Tibial artery (tissue), 4 donors: Measurements from ENCODE around the gene TYRP1.

Experiments used
- DNase-seq, 2 donors: peaks; one replicate each; pipeline ENCODE4 v3.0.0-alpha.2; 2019
- H3K27ac ChIP-seq, 2 donors: fragments of 200-600 bp; sonication (generic) in 1 of 2; 1 replicate in 1 of 2; 2 replicates in 1 of 2; pipeline ENCODE4 v1.5.1; 2018 to 2019; ENCODE audit warnings: mild to moderate bottlenecking in 1 of 2
- H3K27me3 ChIP-seq, 2 donors: fragments of 200-600 bp; sonication (generic) in 1 of 2; one replicate each; pipeline versions ENCODE4 v1.5.1 to v1.6.0; 2016 to 2019
- H3K36me3 ChIP-seq, 3 donors: fragments of 200-600 bp; sonication (generic) in 2 of 3; one replicate each; pipeline ENCODE4 v1.5.1; 2016 to 2019; ENCODE audit warnings: mild to moderate bottlenecking in 2 of 3
- H3K4me1 ChIP-seq, 4 donors: fragments of 200-600 bp; sonication (generic) in 2 of 4; 1 replicate in 3 of 4; 2 replicates in 1 of 4; pipeline ENCODE4 v1.5.1; 2016 to 2019
- H3K4me3 ChIP-seq, 2 donors: fragments of 200-600 bp; sonication (generic) in 1 of 2; 1 replicate in 1 of 2; 2 replicates in 1 of 2; pipeline ENCODE4 v1.5.1; 2018 to 2019; ENCODE audit warnings: mild to moderate bottlenecking in 2 of 2
- H3K9me3 ChIP-seq, 3 donors: fragments of 200-600 bp; sonication (generic) in 1 of 3; one replicate each; pipeline ENCODE4 v1.5.1; 2016 to 2019
- CTCF ChIP-seq, 2 experiments: fragments of 200-600 bp in 1 of 2; fragments of 450-650 bp in 1 of 2; IDR thresholded peaks; one replicate each; pipeline ENCODE4 v1.5.1; 2017 to 2019; ENCODE audit warnings: antibody characterized with exemption in 2 of 2, mild to moderate bottlenecking in 1 of 2, moderate library complexity in 1 of 2
- intact Hi-C: fragments of 100-400 bp; cut with DNase I; formaldehyde crosslinking; loops from one replicate; pipeline ENCODE4 v1.15.0; 2023; ENCODE audit warnings: low total_unique reads

Gene TYRP1

GRCh38 chr9:12730198-12730597 lies 37.0 kb downstream of the TYRP1 start:
- intact Hi-C loops, result no loop called here
- Histone ChIP-seq H3K36me3 (no peaks in the 10 kb centered on the region), H3K27me3 (no peaks in the 10 kb centered on the region), H3K9me3 (no peaks in the 10 kb centered on the region), H3K4me3 (no peak overlapping the region), H3K27ac (no peak overlapping the region), H3K4me1 (no peaks in the 10 kb centered on the region)
- TF ChIP-seq CTCF (IDR thresholded peaks at IDR 0.05), result no peak
- no peak for DNase-seq

- intact Hi-C loops, result no loop called here
- Histone ChIP-seq H3K4me3 (no peak overlapping the region), H3K36me3 (no peaks in the 10 kb centered on the region), H3K9me3 (no peaks in the 10 kb centered on the region), H3K4me1 (no peaks in the 10 kb centered on the region), H3K27ac (no peak overlapping the region), H3K27me3 (no peaks in the 10 kb centered on the region)
- DNase-seq, result no peak
- TF ChIP-seq CTCF (IDR thresholded peaks at IDR 0.05), result no peak
Measured at GRCh38 chr9:12730927-12731326, 37.7 kb downstream of the TYRP1 start.

- no peak for DNase-seq
- H3K27ac ChIP-seq, result no peak overlapping the region
- no peaks in the 10 kb centered on the region for H3K4me1 ChIP-seq
- H3K4me3 ChIP-seq, result no peak overlapping the region
- H3K27me3 ChIP-seq, result no peaks in the 10 kb centered on the region
- intact Hi-C loops, result no loop called here
- TF ChIP-seq CTCF (IDR thresholded peaks at IDR 0.05), result no peak
- H3K9me3 ChIP-seq, result no peaks in the 10 kb centered on the region
- H3K36me3 ChIP-seq, result no peaks in the 10 kb centered on the region
Measured at GRCh38 chr9:12732971-12733370, 39.8 kb downstream of the TYRP1 start.

- no peak for TF ChIP-seq CTCF (IDR thresholded peaks at IDR 0.05)
- no peak overlapping the region for H3K4me3 ChIP-seq
- intact Hi-C loops, result no loop called here
- no peak overlapping the region for H3K27ac ChIP-seq
- no peaks in the 10 kb centered on the region for H3K36me3 ChIP-seq
- H3K4me1 ChIP-seq, result no peaks in the 10 kb centered on the region
- no peaks in the 10 kb centered on the region for H3K27me3 ChIP-seq
- no peak for DNase-seq
- H3K9me3 ChIP-seq, result no peaks in the 10 kb centered on the region
Measured at GRCh38 chr9:12735665-12736064, 42.5 kb downstream of the TYRP1 start.

GRCh38 chr9:12737871-12738270 lies 44.7 kb downstream of the TYRP1 start:
- TF ChIP-seq CTCF (IDR thresholded peaks at IDR 0.05), result no peak

GRCh38 chr9:12739014-12739652 lies 45.9 kb downstream of the TYRP1 start:
- H3K36me3 ChIP-seq, result no peaks in the 10 kb centered on the region
- intact Hi-C loops, result no loop called here
- no peaks in the 10 kb centered on the region for H3K9me3 ChIP-seq
- H3K27me3 ChIP-seq, result no peaks in the 10 kb centered on the region
- H3K4me1 ChIP-seq, result no peaks in the 10 kb centered on the region
- no peak overlapping the region for H3K4me3 ChIP-seq
- no peak for TF ChIP-seq CTCF (IDR thresholded peaks at IDR 0.05)
- H3K27ac ChIP-seq, result no peak overlapping the region
- DNase-seq, result no peak

More at GRCh38 chr9:12737871-12738270, 44.7 kb downstream of the TYRP1 start:
- no peak for DNase-seq
- no peaks in the 10 kb centered on the region for H3K4me1 ChIP-seq
- H3K27ac ChIP-seq, result no peak overlapping the region
- no peak overlapping the region for H3K4me3 ChIP-seq
- H3K9me3 ChIP-seq, result no peaks in the 10 kb centered on the region
- intact Hi-C loops, result no loop called here
- H3K27me3 ChIP-seq, result no peaks in the 10 kb centered on the region
- no peaks in the 10 kb centered on the region for H3K36me3 ChIP-seq
